Measurements from ENCODE around the gene BMAL2. TPM values are rescaled to one million over a fixed set of nuclear protein-coding genes. Genes with fewer than 3 reads are reported as not detected.

Gene BMAL2
- total and polyA plus RNA-seq, 2 of the 13 experiments (the other 11 are each of a cell fraction or from before 2014, with no cell fraction given) = 4.8 to 27.4 TPM

DNA sequence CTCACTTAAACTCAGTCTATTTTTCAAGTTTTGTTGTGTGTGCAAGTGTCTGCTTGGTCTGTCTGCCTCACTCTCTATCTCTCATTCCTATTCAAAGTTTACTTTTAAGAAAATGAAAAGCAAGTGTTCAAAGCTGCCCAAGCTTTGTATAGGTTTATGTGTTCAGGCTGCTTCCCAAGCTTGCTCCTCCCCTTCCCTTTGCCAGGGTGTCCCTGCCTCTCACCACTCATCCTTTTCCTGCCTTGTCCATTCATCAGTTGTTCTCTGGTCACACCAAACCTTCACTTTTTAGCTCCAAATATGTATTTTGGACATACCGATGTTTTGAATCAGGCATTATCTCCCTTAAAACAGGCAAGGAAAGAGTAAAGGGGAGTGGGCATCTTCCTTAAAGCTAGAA is 47.2 kb upstream of the BMAL2 start (continued):
- TF ChIP-seq, protein P1, sequence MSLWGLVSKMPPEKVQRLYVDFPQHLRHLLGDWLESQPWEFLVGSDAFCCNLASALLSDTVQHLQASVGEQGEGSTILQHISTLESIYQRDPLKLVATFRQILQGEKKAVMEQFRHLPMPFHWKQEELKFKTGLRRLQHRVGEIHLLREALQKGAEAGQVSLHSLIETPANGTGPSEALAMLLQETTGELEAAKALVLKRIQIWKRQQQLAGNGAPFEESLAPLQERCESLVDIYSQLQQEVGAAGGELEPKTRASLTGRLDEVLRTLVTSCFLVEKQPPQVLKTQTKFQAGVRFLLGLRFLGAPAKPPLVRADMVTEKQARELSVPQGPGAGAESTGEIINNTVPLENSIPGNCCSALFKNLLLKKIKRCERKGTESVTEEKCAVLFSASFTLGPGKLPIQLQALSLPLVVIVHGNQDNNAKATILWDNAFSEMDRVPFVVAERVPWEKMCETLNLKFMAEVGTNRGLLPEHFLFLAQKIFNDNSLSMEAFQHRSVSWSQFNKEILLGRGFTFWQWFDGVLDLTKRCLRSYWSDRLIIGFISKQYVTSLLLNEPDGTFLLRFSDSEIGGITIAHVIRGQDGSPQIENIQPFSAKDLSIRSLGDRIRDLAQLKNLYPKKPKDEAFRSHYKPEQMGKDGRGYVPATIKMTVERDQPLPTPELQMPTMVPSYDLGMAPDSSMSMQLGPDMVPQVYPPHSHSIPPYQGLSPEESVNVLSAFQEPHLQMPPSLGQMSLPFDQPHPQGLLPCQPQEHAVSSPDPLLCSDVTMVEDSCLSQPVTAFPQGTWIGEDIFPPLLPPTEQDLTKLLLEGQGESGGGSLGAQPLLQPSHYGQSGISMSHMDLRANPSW (CRISPR knock-in tag; IDR thresholded peaks at IDR 0.05; ENCODE audit: borderline replicate concordance) = no peak
- TF ChIP-seq, protein P2, sequence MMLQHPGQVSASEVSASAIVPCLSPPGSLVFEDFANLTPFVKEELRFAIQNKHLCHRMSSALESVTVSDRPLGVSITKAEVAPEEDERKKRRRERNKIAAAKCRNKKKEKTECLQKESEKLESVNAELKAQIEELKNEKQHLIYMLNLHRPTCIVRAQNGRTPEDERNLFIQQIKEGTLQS (CRISPR knock-in tag; IDR thresholded peaks at IDR 0.05) = no peak
- TF ChIP-seq ZNF101 (CRISPR knock-in tag; IDR thresholded peaks at IDR 0.05; ENCODE audit: borderline replicate concordance, low read depth) = no peak
- no peak for TF ChIP-seq NFYC (CRISPR knock-in tag; IDR thresholded peaks at IDR 0.05)
- TF ChIP-seq, protein P3, sequence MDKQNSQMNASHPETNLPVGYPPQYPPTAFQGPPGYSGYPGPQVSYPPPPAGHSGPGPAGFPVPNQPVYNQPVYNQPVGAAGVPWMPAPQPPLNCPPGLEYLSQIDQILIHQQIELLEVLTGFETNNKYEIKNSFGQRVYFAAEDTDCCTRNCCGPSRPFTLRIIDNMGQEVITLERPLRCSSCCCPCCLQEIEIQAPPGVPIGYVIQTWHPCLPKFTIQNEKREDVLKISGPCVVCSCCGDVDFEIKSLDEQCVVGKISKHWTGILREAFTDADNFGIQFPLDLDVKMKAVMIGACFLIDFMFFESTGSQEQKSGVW (CRISPR knock-in tag; IDR thresholded peaks at IDR 0.05; ENCODE audit: borderline replicate concordance) = no peak
- TF ChIP-seq DNMT1 (CRISPR knock-in tag; IDR thresholded peaks at IDR 0.05) = no peak
- TF ChIP-seq JUND (CRISPR knock-in tag; IDR thresholded peaks at IDR 0.05) = no peak
- no peak for TF ChIP-seq EHMT2 (IDR thresholded peaks at IDR 0.05; ENCODE audit: borderline replicate concordance, low read depth, low read length)
- no peak for TF ChIP-seq MYC (CRISPR knock-in tag; IDR thresholded peaks at IDR 0.05; ENCODE audit: borderline replicate concordance)
- no peak for TF ChIP-seq TSC22D2 (CRISPR knock-in tag; IDR thresholded peaks at IDR 0.05; ENCODE audit: borderline replicate concordance)

DNA sequence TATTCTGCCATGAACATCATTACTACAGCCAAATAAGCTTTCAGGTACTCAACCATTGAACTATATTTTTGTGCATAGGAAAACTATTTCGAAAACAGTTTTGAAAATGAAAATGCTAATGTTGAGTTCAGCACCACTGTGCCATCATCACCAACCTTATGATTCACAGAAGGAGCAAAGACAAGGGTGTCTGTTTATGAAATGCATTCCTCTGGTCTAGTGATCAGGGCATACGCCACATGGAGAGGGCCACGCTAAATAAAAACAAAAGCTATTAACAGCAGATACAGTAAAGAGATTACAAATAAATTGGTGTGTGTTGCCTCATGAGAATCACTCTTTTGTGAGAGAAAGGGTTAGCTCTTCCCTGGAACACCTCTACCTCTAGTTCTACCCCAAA is 43.2 kb upstream of the BMAL2 start:
- Histone ChIP-seq H3K9me3 (ENCODE audit: low read length) (no peaks in the 10 kb centered on the region), H3K27ac (ENCODE audit: extremely low read length, insufficient read depth, low read length) (no peak overlapping the region), H3K27me3 (ENCODE audit: control insufficient read depth in 1 of 2, insufficient read depth in 2 of 2, low read length in 2 of 2) (no peaks in the 10 kb centered on the region), H3K9ac (ENCODE audit: insufficient read depth, low read depth, low read length) (no peak overlapping the region), H3K4me3 (replicated peaks in 1 of 3; ENCODE audit: insufficient read depth in 1 of 3, low read depth in 2 of 3, low read length in 3 of 3) (no peak overlapping the region), H3K4me1 (ENCODE audit: insufficient read depth, low read length) (peaks cover 26% of the 10 kb centered on the region), H3K79me2 (ENCODE audit: insufficient read depth, low read length) (no peaks in the 10 kb centered on the region), H3K36me3 (replicated peaks in 1 of 2; ENCODE audit: control insufficient read depth in 1 of 2, insufficient read depth in 2 of 2, low read length in 2 of 2) (no peaks in the 10 kb centered on the region), H4K20me1 (ENCODE audit: insufficient read depth, low read length) (no peaks in the 10 kb centered on the region), H2AFZ (ENCODE audit: low read length) (no peak overlapping the region), H3K4me2 (ENCODE audit: low read depth, low read length) (no peak overlapping the region)
- DNase-seq (ENCODE audit: low spot score) (no peak), FAIRE-seq (no peak), ATAC-seq (no peak)
- ChIA-PET POLR2A (no interaction called here), CTCF (ENCODE audit: low intra/inter-chr PET ratio, low total read pairs) (no interaction called here)
- intact Hi-C loops (cut with micrococcal nuclease; ENCODE audit: unreplicated experiment) (no loop called here), in situ Hi-C loops (cut with HindIII; ENCODE audit: extremely low pct_ligation_motif_present, low pct_unique_long_range_greater_than_20kb) (no loop called here)
- BruUV-seq (replicated peaks) = no TSS peak
- 96% methylated on average over 3 of the region's 3 CpGs for WGBS (ENCODE audit: low lambda C conversion rate)
- TF ChIP-seq ARNT2 (CRISPR knock-in tag; IDR thresholded peaks at IDR 0.05; ENCODE audit: low read depth) (no peak), PPARG (CRISPR knock-in tag; conservative IDR thresholded peaks at IDR 0.05) (no peak), RBM22 (optimal IDR thresholded peaks at IDR 0.05; ENCODE audit: low read length) (no peak), GATAD2A (CRISPR knock-in tag; IDR thresholded peaks at IDR 0.05) (no peak), ZNF501 (CRISPR knock-in tag; IDR thresholded peaks at IDR 0.05) (no peak), ZNF7 (CRISPR knock-in tag; IDR thresholded peaks at IDR 0.05) (no peak), FOSL2 (CRISPR knock-in tag; IDR thresholded peaks at IDR 0.05) (no peak)
- TF ChIP-seq, protein P4, sequence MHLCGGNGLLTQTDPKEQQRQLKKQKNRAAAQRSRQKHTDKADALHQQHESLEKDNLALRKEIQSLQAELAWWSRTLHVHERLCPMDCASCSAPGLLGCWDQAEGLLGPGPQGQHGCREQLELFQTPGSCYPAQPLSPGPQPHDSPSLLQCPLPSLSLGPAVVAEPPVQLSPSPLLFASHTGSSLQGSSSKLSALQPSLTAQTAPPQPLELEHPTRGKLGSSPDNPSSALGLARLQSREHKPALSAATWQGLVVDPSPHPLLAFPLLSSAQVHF (CRISPR knock-in tag; IDR thresholded peaks at IDR 0.05) = no peak
